ENCODE data around the gene TACC3. TPM values are rescaled to one million over a fixed set of nuclear protein-coding genes. Genes with fewer than 3 reads are reported as not detected.

TACC3 gene
- total RNA-seq, 1 donor, result 4.0 TPM

DNA sequence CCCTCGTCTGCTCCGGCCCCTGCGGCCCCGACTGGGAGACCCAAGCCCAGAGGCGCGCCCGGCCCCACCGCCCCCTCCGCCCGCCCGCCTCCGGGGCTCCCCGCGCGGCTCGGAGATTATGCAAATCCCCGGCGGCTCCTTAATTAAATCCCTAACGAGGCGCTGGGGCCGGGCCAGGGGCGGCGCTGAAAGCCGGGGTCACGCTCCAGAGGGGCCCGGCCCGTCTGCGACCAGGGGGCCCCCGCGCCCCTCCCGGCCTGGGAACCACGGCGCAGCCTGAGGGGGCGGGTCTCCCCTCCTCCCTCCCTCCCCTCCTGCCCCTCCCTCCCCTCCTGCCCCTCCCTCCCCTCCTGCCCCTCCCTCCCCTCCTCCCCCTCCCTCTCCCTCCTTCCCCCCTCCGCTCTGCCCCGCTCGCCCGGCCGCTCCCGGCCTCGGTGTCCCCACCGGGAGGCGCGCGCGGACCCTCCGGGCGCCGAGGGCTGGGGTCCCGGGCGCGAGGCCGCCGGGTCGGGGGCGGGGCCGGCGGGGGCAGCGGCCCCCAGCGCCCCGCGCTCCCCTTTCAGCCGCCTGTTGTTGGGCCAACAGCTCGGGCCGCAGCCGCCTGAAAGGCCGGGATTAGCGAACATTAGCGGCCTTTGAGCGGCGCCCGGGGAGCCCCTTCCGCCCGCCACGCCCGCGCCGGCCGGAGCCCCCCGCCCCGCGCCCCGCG, 45.9 kb downstream of the TACC3 start:
- Histone ChIP-seq H2AFZ (ENCODE audit: low read length) (no peak overlapping the region), H3K27ac (ENCODE audit: low read depth, low read length) (no peak overlapping the region), H4K20me1 (ENCODE audit: insufficient read depth, low read length) (no peaks in the 10 kb centered on the region), H3K4me2 (ENCODE audit: insufficient read depth, low read length) (no peak overlapping the region), H3K4me3 (ENCODE audit: insufficient read depth, low read length) (no peak overlapping the region), H3K4me1 (ENCODE audit: insufficient read depth, low read length) (no peaks in the 10 kb centered on the region), H3K79me2 (ENCODE audit: insufficient read depth, low read length) (no peaks in the 10 kb centered on the region), H3K27me3 (ENCODE audit: insufficient read depth, low read length) (peaks cover 25% of the 10 kb centered on the region), H3K9me3 (ENCODE audit: low read depth, low read length) (no peaks in the 10 kb centered on the region), H3K36me3 (ENCODE audit: insufficient read depth, low read length) (no peaks in the 10 kb centered on the region)
- DNase-seq (ENCODE audit: insufficient read length, low spot score, missing footprints), result no peak
- TF ChIP-seq, protein P1, sequence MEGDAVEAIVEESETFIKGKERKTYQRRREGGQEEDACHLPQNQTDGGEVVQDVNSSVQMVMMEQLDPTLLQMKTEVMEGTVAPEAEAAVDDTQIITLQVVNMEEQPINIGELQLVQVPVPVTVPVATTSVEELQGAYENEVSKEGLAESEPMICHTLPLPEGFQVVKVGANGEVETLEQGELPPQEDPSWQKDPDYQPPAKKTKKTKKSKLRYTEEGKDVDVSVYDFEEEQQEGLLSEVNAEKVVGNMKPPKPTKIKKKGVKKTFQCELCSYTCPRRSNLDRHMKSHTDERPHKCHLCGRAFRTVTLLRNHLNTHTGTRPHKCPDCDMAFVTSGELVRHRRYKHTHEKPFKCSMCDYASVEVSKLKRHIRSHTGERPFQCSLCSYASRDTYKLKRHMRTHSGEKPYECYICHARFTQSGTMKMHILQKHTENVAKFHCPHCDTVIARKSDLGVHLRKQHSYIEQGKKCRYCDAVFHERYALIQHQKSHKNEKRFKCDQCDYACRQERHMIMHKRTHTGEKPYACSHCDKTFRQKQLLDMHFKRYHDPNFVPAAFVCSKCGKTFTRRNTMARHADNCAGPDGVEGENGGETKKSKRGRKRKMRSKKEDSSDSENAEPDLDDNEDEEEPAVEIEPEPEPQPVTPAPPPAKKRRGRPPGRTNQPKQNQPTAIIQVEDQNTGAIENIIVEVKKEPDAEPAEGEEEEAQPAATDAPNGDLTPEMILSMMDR (IDR thresholded peaks at IDR 0.05; ENCODE audit: extremely low read depth, low read depth, low read length), result no peak

DNA sequence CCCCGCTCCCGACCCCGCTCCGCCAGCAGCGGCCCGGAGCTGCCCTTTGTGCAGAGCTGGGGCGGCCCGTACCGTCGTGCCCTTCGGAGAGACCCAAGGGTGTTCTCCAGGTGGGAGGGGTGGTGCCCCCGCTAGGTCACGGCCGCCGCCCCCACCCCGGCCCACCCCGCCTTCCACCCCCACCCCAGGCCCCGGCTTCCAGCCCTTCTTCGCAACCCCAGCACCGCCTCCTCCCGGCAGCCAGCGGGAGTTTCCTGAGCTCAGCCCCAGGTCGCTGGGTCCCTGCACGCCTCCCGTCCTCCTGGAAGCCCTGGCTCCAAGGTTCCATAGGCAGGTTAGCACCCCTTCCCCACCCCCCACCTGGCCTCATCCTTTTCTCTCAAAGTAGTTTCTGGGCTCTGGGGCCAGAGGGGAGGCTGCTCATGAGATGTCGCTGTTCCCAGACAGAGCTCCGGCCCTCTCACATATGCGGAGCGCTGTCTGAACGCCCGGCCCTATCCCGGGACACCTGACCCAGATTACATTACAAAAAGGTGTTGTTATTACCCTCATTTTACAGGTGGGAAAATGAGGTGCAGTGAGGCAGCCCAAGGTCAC, 46.5 kb downstream of the TACC3 start:
- Histone ChIP-seq H3K4me3 (ENCODE audit: insufficient read depth, low read length) (no peak overlapping the region), H3K9me3 (ENCODE audit: low read depth, low read length) (no peaks in the 10 kb centered on the region), H3K27me3 (ENCODE audit: insufficient read depth, low read length) (peaks cover 25% of the 10 kb centered on the region), H3K36me3 (ENCODE audit: insufficient read depth, low read length) (no peaks in the 10 kb centered on the region), H4K20me1 (ENCODE audit: insufficient read depth, low read length) (no peaks in the 10 kb centered on the region), H3K4me2 (ENCODE audit: insufficient read depth, low read length) (no peak overlapping the region), H3K27ac (ENCODE audit: low read depth, low read length) (no peak overlapping the region), H3K4me1 (ENCODE audit: insufficient read depth, low read length) (no peaks in the 10 kb centered on the region), H3K79me2 (ENCODE audit: insufficient read depth, low read length) (no peaks in the 10 kb centered on the region), H2AFZ (ENCODE audit: low read length) (no peak overlapping the region)
- DNase-seq (ENCODE audit: insufficient read length, low spot score, missing footprints), result peak; percentile 99
- TF ChIP-seq, protein P1 (IDR thresholded peaks at IDR 0.05; ENCODE audit: extremely low read depth, low read depth, low read length), result no peak

DNA sequence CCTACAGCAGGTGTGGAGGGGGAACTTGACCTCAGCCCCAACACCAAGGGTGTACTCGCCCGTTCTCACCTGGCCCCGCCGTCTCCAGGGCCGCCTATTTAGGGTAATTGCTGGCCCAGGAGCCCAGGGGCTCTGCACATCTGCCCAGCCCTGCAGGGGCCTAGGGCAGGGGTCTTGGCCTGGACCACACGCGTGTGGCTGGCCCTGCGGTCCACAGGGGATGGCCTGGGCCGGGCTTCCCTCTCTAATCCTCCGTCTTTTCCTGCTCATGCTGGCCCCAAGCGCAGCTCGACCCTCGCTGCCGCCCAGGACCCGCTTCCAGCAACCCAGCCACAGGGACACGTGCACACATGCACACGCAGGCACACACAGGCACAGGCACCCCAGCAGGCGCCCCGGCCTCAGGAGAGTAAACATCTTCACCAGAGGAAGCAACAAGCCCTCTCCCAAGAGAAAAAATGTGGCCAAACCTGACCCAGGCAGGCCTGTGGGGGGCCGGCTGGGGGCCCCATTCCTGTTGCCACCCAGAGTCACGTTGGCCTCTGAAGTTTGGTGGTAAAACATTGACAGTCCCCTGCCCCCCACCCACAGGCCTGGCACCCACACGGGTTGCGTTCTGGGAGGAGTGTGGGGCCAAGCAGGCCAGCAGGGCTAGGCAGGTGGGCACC, 47.2 kb downstream of the TACC3 start:
- no peak overlapping the region for H3K4me2 ChIP-seq (ENCODE audit: insufficient read depth, low read length)

More for the DNA sequence above, 47.2 kb downstream of the TACC3 start:
- Histone ChIP-seq H3K4me3 (ENCODE audit: insufficient read depth, low read length) (no peak overlapping the region), H3K9me3 (ENCODE audit: low read depth, low read length) (no peaks in the 10 kb centered on the region), H3K27ac (ENCODE audit: low read depth, low read length) (no peak overlapping the region), H3K79me2 (ENCODE audit: insufficient read depth, low read length) (no peaks in the 10 kb centered on the region), H3K27me3 (ENCODE audit: insufficient read depth, low read length) (peaks cover 25% of the 10 kb centered on the region), H3K36me3 (ENCODE audit: insufficient read depth, low read length) (no peaks in the 10 kb centered on the region), H4K20me1 (ENCODE audit: insufficient read depth, low read length) (no peaks in the 10 kb centered on the region), H2AFZ (ENCODE audit: low read length) (no peak overlapping the region), H3K4me1 (ENCODE audit: insufficient read depth, low read length) (no peaks in the 10 kb centered on the region)
- no peak for DNase-seq (ENCODE audit: insufficient read length, low spot score, missing footprints)
- TF ChIP-seq, protein P1 (IDR thresholded peaks at IDR 0.05; ENCODE audit: extremely low read depth, low read depth, low read length), result no peak
